MM.1S (cell line): ENCODE data around the gene TBC1D14.

Experiments
- DNase-seq: peaks from one replicate; pipeline ENCODE4 v3.0.0-alpha.2; 2015
- H2AFZ ChIP-seq: fragments of 300-600 bp; sonication (generic); 2 replicates; pipeline ENCODE4 v1.6.0; 2016; ENCODE audit warnings: antibody characterized with exemption, low read length
- H3F3A ChIP-seq: fragments of 300-600 bp; sonication (generic); 2 replicates; pipeline ENCODE4 v1.6.1; 2016; ENCODE audit warnings: mild to moderate bottlenecking, antibody characterized with exemption, low read length, moderate library complexity, mixed read lengths; ENCODE audit not compliant: insufficient read depth
- H3K27ac ChIP-seq: fragments of 300-600 bp; sonication (generic); 2 replicates; pipeline ENCODE4 v1.5.1; 2016; ENCODE audit warnings: mild to moderate bottlenecking, low read length
- H3K27me3 ChIP-seq: fragments of 300-600 bp; sonication (generic); replicated peaks from 2 replicates; pipeline ENCODE4 v1.6.0; 2016; ENCODE audit warnings: low read length; ENCODE audit not compliant: insufficient read depth
- H3K36me3 ChIP-seq: fragments of 300-600 bp; sonication (generic); replicated peaks from 2 replicates; pipeline ENCODE4 v1.6.1; 2016; ENCODE audit warnings: mild to moderate bottlenecking, low read length, mixed read lengths; ENCODE audit not compliant: insufficient read depth
- H3K4me1 ChIP-seq: fragments of 300-600 bp; sonication (generic); 2 replicates; pipeline ENCODE4 v1.6.1; 2016; ENCODE audit warnings: low read length, mixed read lengths
- H3K4me2 ChIP-seq: fragments of 300-600 bp; sonication (generic); 2 replicates; pipeline ENCODE4 v1.6.0; 2016; ENCODE audit warnings: low read depth, low read length
- H3K4me3 ChIP-seq: fragments of 300-600 bp; sonication (generic); 2 replicates; pipeline ENCODE4 v1.5.1; 2016; ENCODE audit warnings: low read length, mixed read lengths
- H3K79me2 ChIP-seq: fragments of 300-600 bp; sonication (generic); 2 replicates; pipeline ENCODE4 v1.6.1; 2016; ENCODE audit warnings: mixed run types, low read length, mixed read lengths
- H3K9ac ChIP-seq: fragments of 300-600 bp; sonication (generic); 2 replicates; pipeline ENCODE4 v1.6.1; 2016; ENCODE audit warnings: low read length, mixed read lengths
- H3K9me2 ChIP-seq: fragments of 300-600 bp; sonication (generic); replicated peaks from 2 replicates; pipeline ENCODE4 v1.6.1; 2016; ENCODE audit warnings: mild to moderate bottlenecking, low read length, mixed read lengths; ENCODE audit not compliant: insufficient read depth
- H3K9me3 ChIP-seq: fragments of 300-600 bp; sonication (generic); replicated peaks from 2 replicates; pipeline ENCODE4 v1.6.1; 2016; ENCODE audit warnings: mild to moderate bottlenecking, low read length, mixed read lengths; ENCODE audit not compliant: insufficient read depth
- H4K20me1 ChIP-seq: fragments of 300-600 bp; sonication (generic); 2 replicates; pipeline ENCODE4 v1.6.1; 2016; ENCODE audit warnings: mild to moderate bottlenecking, low read length, moderate library complexity, mixed read lengths; ENCODE audit not compliant: insufficient read depth
- CTCF ChIP-seq: fragments of 300-600 bp; sonication (generic); IDR thresholded peaks from 2 replicates; pipeline ENCODE4 v1.5.1; 2016; ENCODE audit warnings: antibody characterized with exemption, low read length, mixed read lengths
- EZH2 ChIP-seq: fragments of 300-600 bp; sonication (generic); optimal IDR thresholded peaks from 2 replicates; pipeline ENCODE3; 2017; ENCODE audit warnings: low read depth, mild to moderate bottlenecking, antibody characterized with exemption, low read length, mixed read lengths
- EZH2phosphoT487 ChIP-seq: fragments of 300-600 bp; sonication (generic); IDR thresholded peaks from 2 replicates; pipeline ENCODE4 v1.6.1; 2018; ENCODE audit warnings: antibody characterized with exemption, low read length

The TBC1D14 gene

DNA sequence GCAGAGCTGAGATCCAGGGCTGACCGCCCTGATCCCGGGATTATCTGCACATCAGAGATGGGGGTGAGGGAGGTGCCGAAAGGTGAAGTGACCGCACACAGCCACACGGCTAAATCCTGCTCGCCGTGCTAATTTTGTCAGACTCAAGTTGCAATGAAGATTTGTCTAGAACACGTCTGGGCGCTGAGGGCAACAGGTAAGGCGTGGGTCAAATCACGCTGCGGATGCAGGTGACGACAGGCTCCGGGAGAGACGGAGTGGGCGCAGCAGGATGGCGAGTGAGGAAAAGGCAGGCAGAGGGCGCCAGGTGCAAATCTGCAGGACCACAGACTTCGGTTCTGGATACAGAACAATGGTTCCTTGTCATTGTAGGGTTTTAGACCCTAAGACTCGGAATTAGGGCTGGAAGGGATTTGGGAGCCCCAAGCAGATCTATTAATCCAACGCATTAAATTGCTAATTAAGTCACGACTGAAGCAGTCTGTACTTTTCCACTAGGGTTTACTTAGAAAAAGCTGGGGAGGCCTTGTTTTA, 1.9 kb upstream of the TBC1D14 start:
- Histone ChIP-seq H3K79me2 (peaks cover 17% of the 10 kb centered on the region), H3K9me2 (no peaks in the 10 kb centered on the region), H3K4me2 (no peak overlapping the region), H3F3A (no peaks in the 10 kb centered on the region), H3K9me3 (no peaks in the 10 kb centered on the region), H3K27me3 (no peaks in the 10 kb centered on the region), H3K27ac (no peak overlapping the region), H3K4me3 (no peak overlapping the region), H4K20me1 (no peaks in the 10 kb centered on the region), H3K9ac (no peak overlapping the region), H3K36me3 (no peaks in the 10 kb centered on the region), H2AFZ (no peak overlapping the region), H3K4me1 (peaks cover 11% of the 10 kb centered on the region; the same call in 1 of the 2 replicates)
- no peak for DNase-seq
- TF ChIP-seq EZH2phosphoT487 (no peak), CTCF (0 out of 2 replicates have a peak, but pooled peaks have one; percentile 11), EZH2 (no peak)

GRCh38 chr4:6908432-6909112, 1.1 kb upstream of the TBC1D14 start:
- DNase-seq: no peak
- Histone ChIP-seq H3K36me3 (no peaks in the 10 kb centered on the region), H3K9me3 (no peaks in the 10 kb centered on the region), H3K4me3 (peak overlapping the region; percentile 81), H3K27me3 (no peaks in the 10 kb centered on the region), H2AFZ (peak overlapping the region; percentile 85), H4K20me1 (no peaks in the 10 kb centered on the region), H3F3A (no peaks in the 10 kb centered on the region), H3K27ac (peak overlapping the region; percentile 86; the same call in 1 of the 2 replicates), H3K4me2 (peak overlapping the region; percentile 77), H3K9me2 (no peaks in the 10 kb centered on the region), H3K4me1 (peaks cover 11% of the 10 kb centered on the region; the same call in 1 of the 2 replicates), H3K79me2 (peaks cover 17% of the 10 kb centered on the region), H3K9ac (peak overlapping the region; percentile 95)
- TF ChIP-seq CTCF (no peak), EZH2phosphoT487 (no peak), EZH2 (no peak)

- H3K9ac ChIP-seq: peak overlapping the region; percentile 37; the same call in 1 of the 2 replicates
These were observed 329 bp downstream of the TBC1D14 start for GRCh38 chr4:6909970-6910339.

More at GRCh38 chr4:6909970-6910339, 329 bp downstream of the TBC1D14 start:
- no peak for TF ChIP-seq CTCF
- TF ChIP-seq EZH2: no peak
- TF ChIP-seq EZH2phosphoT487: no peak
- Histone ChIP-seq H3F3A (no peaks in the 10 kb centered on the region), H3K4me3 (peak overlapping the region; percentile 67), H3K27me3 (no peaks in the 10 kb centered on the region), H2AFZ (0 out of 2 replicates have a peak overlapping the region, but pooled peaks have one; percentile 20), H4K20me1 (no peaks in the 10 kb centered on the region), H3K36me3 (no peaks in the 10 kb centered on the region), H3K27ac (no peak overlapping the region), H3K4me2 (peak overlapping the region; percentile 84), H3K9me2 (no peaks in the 10 kb centered on the region), H3K4me1 (peaks cover 11% of the 10 kb centered on the region; the same call in 1 of the 2 replicates), H3K79me2 (peaks cover 18% of the 10 kb centered on the region), H3K9me3 (no peaks in the 10 kb centered on the region)
- peak; percentile 26 for DNase-seq
